Measurements from ENCODE around the gene DYNLL2.
"Not testable (repeated sequence)": the region's sequence is repeated elsewhere in the genome, so short reads cannot be mapped to it uniquely, and the experiment has no call there.

The DYNLL2 gene

DNA sequence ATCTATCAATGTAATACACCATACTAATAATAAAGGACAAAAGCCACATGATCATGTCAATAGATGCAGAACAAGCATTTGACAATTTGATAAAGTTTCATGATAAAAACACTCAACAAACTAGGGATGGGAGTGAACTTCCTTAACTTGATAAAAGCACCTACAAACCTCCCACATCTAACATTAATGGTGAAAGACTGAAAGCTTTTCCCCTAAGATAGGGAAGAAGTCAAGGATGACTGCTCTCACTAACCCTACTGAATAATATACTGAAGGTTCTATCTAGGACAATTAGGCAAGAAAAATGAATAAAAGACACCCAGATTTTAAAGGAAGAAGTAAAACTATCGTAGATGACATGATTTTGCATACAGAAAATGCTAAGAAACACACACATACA is 10.4 kb upstream of the DYNLL2 start:
- no peak overlapping the region for H3K27ac ChIP-seq (replicated peaks)
- no peak overlapping the region for H3K4me3 ChIP-seq (replicated peaks; ENCODE audit: insufficient read depth, low read length)
- TF ChIP-seq GABPA (IDR thresholded peaks at IDR 0.05; ENCODE audit: low read depth), result no peak
- DNase-seq (ENCODE audit: low read depth in 1 of 2, low spot score in 1 of 2), result no peak
- peaks cover 9% of the 10 kb centered on the region for H3K27me3 ChIP-seq (ENCODE audit: insufficient read depth, poor library complexity, severe bottlenecking)

DNA sequence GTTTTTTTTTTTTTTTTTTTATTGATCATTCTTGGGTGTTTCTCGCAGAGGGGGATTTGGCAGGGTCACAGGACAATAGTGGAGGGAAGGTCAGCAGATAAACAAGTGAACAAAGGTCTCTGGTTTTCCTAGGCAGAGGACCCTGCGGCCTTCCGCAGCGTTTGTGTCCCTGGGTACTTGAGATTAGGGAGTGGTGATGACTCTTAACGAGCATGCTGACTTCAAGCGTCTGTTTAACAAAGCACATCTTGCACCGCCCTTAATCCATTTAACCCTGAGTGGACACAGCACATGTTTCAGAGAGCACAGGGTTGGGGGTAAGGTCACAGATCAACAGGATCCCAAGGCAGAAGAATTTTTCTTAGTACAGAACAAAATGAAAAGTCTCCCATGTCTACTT is 10.0 kb upstream of the DYNLL2 start:
- not testable (repeated sequence) for DNase-seq (ENCODE audit: low read depth in 1 of 2, low spot score in 1 of 2); H3K27me3 ChIP-seq (ENCODE audit: insufficient read depth, poor library complexity, severe bottlenecking); H3K4me3 ChIP-seq (replicated peaks; ENCODE audit: insufficient read depth, low read length); H3K27ac ChIP-seq (replicated peaks)

DNA sequence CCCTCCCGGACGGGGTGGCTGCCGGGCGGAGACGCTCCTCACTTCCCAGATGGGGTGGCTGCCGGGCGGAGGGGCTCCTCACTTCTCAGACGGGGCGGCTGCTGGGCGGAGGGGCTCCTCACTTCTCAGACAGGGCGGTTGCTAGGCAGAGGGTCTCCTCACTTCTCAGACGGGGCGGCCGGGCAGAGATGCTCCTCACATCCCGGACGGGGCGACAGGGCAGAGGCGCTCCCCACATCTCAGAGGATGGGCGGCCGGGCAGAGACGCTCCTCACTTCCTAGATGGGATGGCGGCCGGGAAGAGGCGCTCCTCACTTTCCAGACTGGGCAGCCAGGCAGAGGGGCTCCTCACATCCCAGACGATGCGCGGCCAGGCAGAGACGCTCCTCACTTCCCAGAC is 8.8 kb upstream of the DYNLL2 start:
- not testable (repeated sequence) for DNase-seq (ENCODE audit: low read depth in 1 of 2, low spot score in 1 of 2); H3K27me3 ChIP-seq (ENCODE audit: insufficient read depth, poor library complexity, severe bottlenecking)

DNA sequence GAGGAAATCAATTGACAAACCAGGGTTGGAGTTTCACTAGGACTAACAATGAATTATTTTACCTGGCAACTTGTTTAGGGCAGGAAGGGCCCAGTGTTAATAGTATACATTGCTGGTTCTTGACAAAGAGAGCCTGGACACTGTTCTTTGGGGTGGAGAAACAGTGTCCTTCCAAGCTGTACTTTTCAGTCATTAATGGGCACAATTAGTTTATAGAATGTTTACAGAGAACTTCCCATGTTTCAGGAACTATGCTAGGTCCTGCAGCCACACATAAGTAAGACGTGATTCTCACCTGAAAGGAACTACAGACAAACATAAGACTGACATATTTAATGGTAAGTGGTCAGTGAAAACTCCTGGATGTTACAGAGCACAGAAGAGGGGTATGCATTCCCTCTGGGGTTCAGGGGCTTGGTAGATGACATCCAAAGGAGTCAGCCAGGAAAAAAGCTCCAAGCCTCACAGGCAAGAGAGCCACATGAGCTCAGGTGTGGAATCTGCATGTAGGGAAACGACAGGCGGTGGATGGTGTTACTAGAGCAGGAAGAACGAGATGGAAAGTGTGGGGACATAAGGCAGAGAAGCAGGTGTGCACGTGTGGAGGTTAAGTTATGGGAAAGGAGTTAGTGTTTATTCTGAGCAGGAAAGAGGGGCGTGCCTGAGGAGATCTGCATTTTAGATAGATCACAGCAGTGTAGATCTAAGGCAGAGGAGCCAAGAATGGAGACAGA is 3.8 kb upstream of the DYNLL2 start:
- Histone ChIP-seq H3K4me3 (replicated peaks; ENCODE audit: insufficient read depth, low read length) (no peak overlapping the region), H3K27ac (replicated peaks) (no peak overlapping the region), H3K27me3 (ENCODE audit: insufficient read depth, poor library complexity, severe bottlenecking) (peaks cover 9% of the 10 kb centered on the region)
- no peak for TF ChIP-seq POLR2AphosphoS5 (IDR thresholded peaks at IDR 0.05; ENCODE audit: low read depth)
- TF ChIP-seq, protein P1, sequence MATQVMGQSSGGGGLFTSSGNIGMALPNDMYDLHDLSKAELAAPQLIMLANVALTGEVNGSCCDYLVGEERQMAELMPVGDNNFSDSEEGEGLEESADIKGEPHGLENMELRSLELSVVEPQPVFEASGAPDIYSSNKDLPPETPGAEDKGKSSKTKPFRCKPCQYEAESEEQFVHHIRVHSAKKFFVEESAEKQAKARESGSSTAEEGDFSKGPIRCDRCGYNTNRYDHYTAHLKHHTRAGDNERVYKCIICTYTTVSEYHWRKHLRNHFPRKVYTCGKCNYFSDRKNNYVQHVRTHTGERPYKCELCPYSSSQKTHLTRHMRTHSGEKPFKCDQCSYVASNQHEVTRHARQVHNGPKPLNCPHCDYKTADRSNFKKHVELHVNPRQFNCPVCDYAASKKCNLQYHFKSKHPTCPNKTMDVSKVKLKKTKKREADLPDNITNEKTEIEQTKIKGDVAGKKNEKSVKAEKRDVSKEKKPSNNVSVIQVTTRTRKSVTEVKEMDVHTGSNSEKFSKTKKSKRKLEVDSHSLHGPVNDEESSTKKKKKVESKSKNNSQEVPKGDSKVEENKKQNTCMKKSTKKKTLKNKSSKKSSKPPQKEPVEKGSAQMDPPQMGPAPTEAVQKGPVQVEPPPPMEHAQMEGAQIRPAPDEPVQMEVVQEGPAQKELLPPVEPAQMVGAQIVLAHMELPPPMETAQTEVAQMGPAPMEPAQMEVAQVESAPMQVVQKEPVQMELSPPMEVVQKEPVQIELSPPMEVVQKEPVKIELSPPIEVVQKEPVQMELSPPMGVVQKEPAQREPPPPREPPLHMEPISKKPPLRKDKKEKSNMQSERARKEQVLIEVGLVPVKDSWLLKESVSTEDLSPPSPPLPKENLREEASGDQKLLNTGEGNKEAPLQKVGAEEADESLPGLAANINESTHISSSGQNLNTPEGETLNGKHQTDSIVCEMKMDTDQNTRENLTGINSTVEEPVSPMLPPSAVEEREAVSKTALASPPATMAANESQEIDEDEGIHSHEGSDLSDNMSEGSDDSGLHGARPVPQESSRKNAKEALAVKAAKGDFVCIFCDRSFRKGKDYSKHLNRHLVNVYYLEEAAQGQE (IDR thresholded peaks at IDR 0.05; ENCODE audit: insufficient replicate concordance, low read depth), result no peak
- no peak for TF ChIP-seq GABPA (IDR thresholded peaks at IDR 0.05; ENCODE audit: low read depth)
- TF ChIP-seq, protein P2, sequence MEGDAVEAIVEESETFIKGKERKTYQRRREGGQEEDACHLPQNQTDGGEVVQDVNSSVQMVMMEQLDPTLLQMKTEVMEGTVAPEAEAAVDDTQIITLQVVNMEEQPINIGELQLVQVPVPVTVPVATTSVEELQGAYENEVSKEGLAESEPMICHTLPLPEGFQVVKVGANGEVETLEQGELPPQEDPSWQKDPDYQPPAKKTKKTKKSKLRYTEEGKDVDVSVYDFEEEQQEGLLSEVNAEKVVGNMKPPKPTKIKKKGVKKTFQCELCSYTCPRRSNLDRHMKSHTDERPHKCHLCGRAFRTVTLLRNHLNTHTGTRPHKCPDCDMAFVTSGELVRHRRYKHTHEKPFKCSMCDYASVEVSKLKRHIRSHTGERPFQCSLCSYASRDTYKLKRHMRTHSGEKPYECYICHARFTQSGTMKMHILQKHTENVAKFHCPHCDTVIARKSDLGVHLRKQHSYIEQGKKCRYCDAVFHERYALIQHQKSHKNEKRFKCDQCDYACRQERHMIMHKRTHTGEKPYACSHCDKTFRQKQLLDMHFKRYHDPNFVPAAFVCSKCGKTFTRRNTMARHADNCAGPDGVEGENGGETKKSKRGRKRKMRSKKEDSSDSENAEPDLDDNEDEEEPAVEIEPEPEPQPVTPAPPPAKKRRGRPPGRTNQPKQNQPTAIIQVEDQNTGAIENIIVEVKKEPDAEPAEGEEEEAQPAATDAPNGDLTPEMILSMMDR (IDR thresholded peaks at IDR 0.05; ENCODE audit: insufficient read depth, low read length), result no peak
- no peak for TF ChIP-seq SPI1 (IDR thresholded peaks at IDR 0.05; ENCODE audit: borderline replicate concordance, low read depth)
- DNase-seq (ENCODE audit: low read depth in 1 of 2, low spot score in 1 of 2), result no peak

More for the DNA sequence above, 8.8 kb upstream of the DYNLL2 start:
- H3K4me3 ChIP-seq (replicated peaks; ENCODE audit: insufficient read depth, low read length); H3K27ac ChIP-seq (replicated peaks): not testable (repeated sequence)

DNA sequence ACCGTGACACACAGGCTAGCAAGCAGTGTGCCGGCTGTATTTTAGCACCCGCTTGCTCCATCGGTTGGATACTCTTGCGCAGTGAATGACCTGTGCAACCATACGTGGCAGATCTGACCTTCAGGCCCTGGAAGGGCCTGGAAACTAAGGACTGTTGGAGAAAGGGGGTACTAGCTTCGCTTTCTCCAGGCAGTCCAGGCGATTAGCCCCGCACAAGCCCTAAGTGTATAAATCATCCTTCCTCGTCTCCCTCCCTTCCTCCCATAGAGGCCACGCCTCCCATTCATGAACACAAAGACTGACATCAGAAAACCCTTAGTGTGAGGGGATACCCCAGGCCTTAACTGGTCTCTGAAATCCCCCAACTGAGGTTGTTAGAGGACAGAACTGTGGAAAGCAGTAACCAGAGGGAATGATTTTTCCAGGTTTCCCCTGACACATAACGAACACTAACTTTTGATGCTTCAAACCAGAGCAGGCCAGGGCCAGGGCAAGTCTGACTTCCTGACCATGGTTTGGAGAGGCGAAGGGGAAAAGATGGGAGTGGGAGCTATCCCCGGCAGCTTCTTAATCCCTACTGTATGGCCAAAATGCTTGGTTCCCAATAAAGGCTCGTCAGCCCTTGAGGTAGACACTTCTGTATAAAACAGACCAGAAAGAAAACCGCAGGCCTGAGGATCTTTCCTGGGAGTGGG is 1.4 kb upstream of the DYNLL2 start:
- Histone ChIP-seq H3K4me3 (replicated peaks; ENCODE audit: insufficient read depth, low read length) (no peak overlapping the region), H3K27ac (replicated peaks) (no peak overlapping the region), H3K27me3 (ENCODE audit: insufficient read depth, poor library complexity, severe bottlenecking) (peaks cover 1% of the 10 kb centered on the region)
- TF ChIP-seq, protein P2 (IDR thresholded peaks at IDR 0.05; ENCODE audit: insufficient read depth, low read length), result no peak
- TF ChIP-seq, protein P1 (IDR thresholded peaks at IDR 0.05; ENCODE audit: insufficient replicate concordance, low read depth), result no peak
- TF ChIP-seq POLR2AphosphoS5 (IDR thresholded peaks at IDR 0.05; ENCODE audit: low read depth) (no peak), SPI1 (IDR thresholded peaks at IDR 0.05; ENCODE audit: borderline replicate concordance, low read depth) (no peak), GABPA (IDR thresholded peaks at IDR 0.05; ENCODE audit: low read depth) (no peak)
- DNase-seq (ENCODE audit: low read depth in 1 of 2, low spot score in 1 of 2), result no peak
